Activated CD8-positive, alpha-beta memory T cell treated with anti-CD3 and anti-CD28 coated beads for 1 hour (primary cell): ENCODE data around the gene CATSPER2.
"Not testable (repeated sequence)": the region's sequence is repeated elsewhere in the genome, so short reads cannot be mapped to it uniquely, and the experiment has no call there.

Experiments
- DNase-seq, 2 donors: peaks; one replicate each; pipeline ENCODE4 v3.0.0-alpha.2; 2020; ENCODE audit warnings: low read depth in 1 of 2; ENCODE audit errors: extremely low read depth in 1 of 2

Gene CATSPER2

GRCh38 chr15:43648649-43649429 is at the start of gene CATSPER2:
CATSPER2 (minus strand) TSS chr15:43648844; CDS start chr15:43648061, 783 bp downstream.
- no peak for DNase-seq

- DNase-seq = not testable (repeated sequence)
Measured at GRCh38 chr15:43693148-43694022, 44.7 kb upstream of the CATSPER2 start, which contains the start of gene CKMT1A. CKMT1A (plus strand) TSS chr15:43693859; CDS start chr15:43694051, 192 bp downstream.

DNA sequence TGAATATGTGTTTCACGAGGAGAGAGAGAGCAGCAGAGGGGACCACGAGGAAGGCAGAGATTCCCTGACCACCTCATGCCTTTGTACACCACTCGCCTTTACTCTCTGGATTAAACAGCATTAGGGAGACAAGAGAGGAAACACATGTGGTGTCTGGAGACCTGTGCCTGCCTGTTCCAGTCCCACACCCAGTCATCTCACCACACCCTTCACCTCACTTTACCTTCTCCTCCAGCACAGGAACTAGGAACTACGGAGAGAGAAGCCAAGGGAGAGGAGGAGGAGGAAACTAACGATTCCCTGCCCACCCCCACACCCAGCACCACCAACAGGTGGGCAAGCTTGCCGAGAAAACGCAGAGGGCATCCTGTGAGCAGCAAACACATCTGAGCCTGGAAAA is 44.0 kb upstream of the CATSPER2 start:
- DNase-seq = not testable (repeated sequence)

- DNase-seq = not testable (repeated sequence)
Measured at GRCh38 chr15:43689604-43690301, 41.1 kb upstream of the CATSPER2 start.

DNA sequence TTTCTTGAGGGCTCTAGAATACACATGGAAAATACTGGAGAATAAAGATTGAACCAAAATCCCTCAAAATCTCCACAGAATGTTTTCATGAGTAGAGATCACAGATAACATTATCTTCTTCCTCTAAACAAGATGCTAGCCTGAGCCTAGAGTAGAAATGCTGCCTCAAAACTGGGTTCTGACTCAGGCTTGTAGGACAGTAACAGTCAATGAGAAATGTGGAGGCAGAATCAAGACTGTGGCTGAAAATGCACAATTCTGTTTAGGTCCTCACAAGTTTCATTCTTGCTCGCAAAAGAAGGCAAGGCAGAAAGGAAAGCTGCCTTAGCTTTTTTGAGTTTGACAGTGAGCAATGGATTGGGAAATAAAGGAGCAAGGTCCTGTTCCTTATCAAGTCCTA is 25.5 kb upstream of the CATSPER2 start:
- DNase-seq = not testable (repeated sequence)

- not testable (repeated sequence) for DNase-seq
Measured at GRCh38 chr15:43666177-43666576, 17.5 kb upstream of the CATSPER2 start.

GRCh38 chr15:43663333-43663732 is 14.7 kb upstream of the CATSPER2 start:
- not testable (repeated sequence) for DNase-seq

- not testable (repeated sequence) for DNase-seq
Measured at GRCh38 chr15:43662293-43662692, 13.6 kb upstream of the CATSPER2 start.

DNA sequence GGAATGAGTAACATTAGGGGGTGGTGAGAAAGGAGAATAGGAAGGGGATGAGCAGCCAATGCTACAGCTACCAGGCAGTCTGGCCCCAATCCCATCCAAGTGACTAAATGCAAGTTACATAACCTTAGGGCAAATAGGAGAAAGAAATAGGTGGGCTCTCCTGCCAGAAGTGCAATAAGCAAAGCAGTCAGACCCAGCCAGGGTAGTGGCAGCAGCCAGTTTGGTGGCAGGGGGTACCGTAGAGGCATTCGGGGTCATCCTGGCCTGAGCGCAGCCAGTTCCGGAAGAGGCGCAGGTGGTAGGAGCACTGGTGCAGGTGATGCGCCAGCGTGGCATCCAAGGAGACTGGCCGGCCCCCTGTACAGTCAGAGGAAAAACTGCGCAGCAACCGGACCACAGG is 11.1 kb upstream of the CATSPER2 start:
- DNase-seq = not testable (repeated sequence)

- DNase-seq = not testable (repeated sequence)
Measured at GRCh38 chr15:43649430-43649926, 834 bp upstream of the CATSPER2 start.

GRCh38 chr15:43638464-43639204 is 10.0 kb downstream of the CATSPER2 start:
- DNase-seq = not testable (repeated sequence)

GRCh38 chr15:43626937-43627336 is 21.7 kb downstream of the CATSPER2 start:
- not testable (repeated sequence) for DNase-seq

GRCh38 chr15:43625106-43625505 is 23.5 kb downstream of the CATSPER2 start:
- DNase-seq = no peak

GRCh38 chr15:43622068-43622799 is 26.4 kb downstream of the CATSPER2 start:
- not testable (repeated sequence) for DNase-seq

DNA sequence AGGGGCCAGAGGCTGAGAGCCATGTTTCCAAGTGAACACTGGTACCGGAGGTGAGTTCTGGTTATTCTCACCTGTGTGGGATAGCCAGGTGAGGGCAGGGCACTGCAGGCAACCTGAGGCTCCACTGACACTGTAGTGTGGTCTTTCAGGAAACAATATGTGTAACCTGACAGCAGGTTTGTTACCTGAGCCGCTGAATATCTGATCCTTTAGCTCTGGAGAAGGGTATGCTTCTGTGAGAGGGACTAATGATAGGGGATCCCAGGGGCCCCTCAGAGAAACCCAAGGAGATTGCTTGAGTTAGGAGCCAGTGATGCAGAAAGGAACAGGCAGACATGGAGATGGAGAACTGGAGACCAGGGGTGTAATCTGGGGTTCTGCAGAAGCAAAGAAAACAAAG is 29.9 kb downstream of the CATSPER2 start, which contains the start of gene STRC:
Gene STRC (minus strand): TSS at position 101 of the 400 bp plus-strand sequence. CDS start 78 bp downstream, at position 23.
- DNase-seq = not testable (repeated sequence)

GRCh38 chr15:43617750-43618149 is 30.9 kb downstream of the CATSPER2 start:
- DNase-seq = not testable (repeated sequence)

GRCh38 chr15:43602233-43602632 is 46.4 kb downstream of the CATSPER2 start:
- not testable (repeated sequence) for DNase-seq

GRCh38 chr15:43600200-43600599 is 48.4 kb downstream of the CATSPER2 start:
- DNase-seq = not testable (repeated sequence)

GRCh38 chr15:43599131-43599530 is 49.5 kb downstream of the CATSPER2 start:
- DNase-seq = not testable (repeated sequence)
